Measurements from ENCODE around the gene NKAIN2. TPM values are rescaled to one million over a fixed set of nuclear protein-coding genes. Genes with fewer than 3 reads are reported as not detected.

Gene NKAIN2
- total and polyA plus RNA-seq, 9 of the 15 experiments (the other 6 are each of a cell fraction or from before 2014, with no cell fraction given): not detected

GRCh38 chr6:124676033-124676432 is 872.4 kb downstream of the NKAIN2 start:
- Histone ChIP-seq H3K36me3 (ENCODE audit: control insufficient read depth, insufficient read depth, low read length) (no peaks in the 10 kb centered on the region), H3K4me1 (replicated peaks in 1 of 2; ENCODE audit: control insufficient read depth in 2 of 2, insufficient read depth in 2 of 2, low read length in 2 of 2) (no peaks in the 10 kb centered on the region), H4K20me1 (replicated peaks; ENCODE audit: control insufficient read depth, insufficient read depth, low read length) (no peaks in the 10 kb centered on the region), H3K9me1 (ENCODE audit: control insufficient read depth, insufficient read depth, low read length) (no peaks in the 10 kb centered on the region), H2AFZ (ENCODE audit: low read depth, low read length) (no peak overlapping the region), H3K4me3 (no peak overlapping the region), H3K4me2 (ENCODE audit: insufficient read depth, low read length) (no peak overlapping the region), H3K79me2 (ENCODE audit: control insufficient read depth, insufficient read depth, low read length) (no peaks in the 10 kb centered on the region), H3K27me3 (ENCODE audit: control insufficient read depth in 2 of 2, insufficient read depth in 2 of 2, low read length in 2 of 2) (no peaks in the 10 kb centered on the region), H3K27ac (ENCODE audit: extremely low read depth, low read depth, low read length) (no peak overlapping the region), H3K9ac (ENCODE audit: insufficient read depth in 1 of 2, low read depth in 2 of 2, low read length in 2 of 2) (no peak overlapping the region), H3K9me3 (replicated peaks; ENCODE audit: control insufficient read depth, insufficient read depth, low read depth, low read length) (no peaks in the 10 kb centered on the region; the same call in 1 of the 2 replicates)
- in situ Hi-C loops (cut with MboI): no loop called here
- 1% methylated on average over 3 of the region's 3 CpGs for WGBS (ENCODE audit: insufficient coverage, low coverage, missing lambda C conversion rate)
- POLR2A ChIA-PET: interaction anchor here (0.6 kb wide), 1 partner anchor 25 kb away, joined by 3 read pairs; no protein-coding TSS in a partner anchor
- BruUV-seq (replicated peaks): no TSS peak
- intact Hi-C loops (cut with micrococcal nuclease): no loop called here
- no peak for DNase-seq (ENCODE audit: extremely low read depth in 1 of 4, low spot score in 3 of 4)
- no peak for TF ChIP-seq TRIM25 (IDR thresholded peaks at IDR 0.05; ENCODE audit: borderline replicate concordance)
- TF ChIP-seq, protein P1, sequence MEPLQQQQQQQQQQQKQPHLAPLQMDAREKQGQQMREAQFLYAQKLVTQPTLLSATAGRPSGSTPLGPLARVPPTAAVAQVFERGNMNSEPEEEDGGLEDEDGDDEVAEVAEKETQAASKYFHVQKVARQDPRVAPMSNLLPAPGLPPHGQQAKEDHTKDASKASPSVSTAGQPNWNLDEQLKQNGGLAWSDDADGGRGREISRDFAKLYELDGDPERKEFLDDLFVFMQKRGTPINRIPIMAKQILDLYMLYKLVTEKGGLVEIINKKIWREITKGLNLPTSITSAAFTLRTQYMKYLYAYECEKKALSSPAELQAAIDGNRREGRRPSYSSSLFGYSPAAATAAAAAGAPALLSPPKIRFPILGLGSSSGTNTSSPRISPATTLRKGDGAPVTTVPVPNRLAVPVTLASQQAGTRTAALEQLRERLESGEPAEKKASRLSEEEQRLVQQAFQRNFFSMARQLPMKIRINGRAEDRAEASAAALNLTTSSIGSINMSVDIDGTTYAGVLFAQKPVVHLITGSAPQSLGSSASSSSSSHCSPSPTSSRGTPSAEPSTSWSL (CRISPR knock-in tag; IDR thresholded peaks at IDR 0.05; ENCODE audit: borderline replicate concordance): no peak
- no peak for TF ChIP-seq EZH2 (IDR thresholded peaks at IDR 0.05; ENCODE audit: borderline replicate concordance, low read depth, low read length)
- TF ChIP-seq NELFE (IDR thresholded peaks at IDR 0.05; ENCODE audit: insufficient read depth, insufficient read length): no peak
- TF ChIP-seq PCBP1 (IDR thresholded peaks at IDR 0.05; ENCODE audit: low read depth, low read length, poor library complexity, severe bottlenecking): no peak
- TF ChIP-seq RFX1 (IDR thresholded peaks at IDR 0.05): no peak
- no peak for TF ChIP-seq PHF8 (IDR thresholded peaks at IDR 0.05; ENCODE audit: borderline replicate concordance, low read length)
- TF ChIP-seq FOXJ2 (tag; IDR thresholded peaks at IDR 0.05): no peak
- TF ChIP-seq HDAC1 (IDR thresholded peaks at IDR 0.05): no peak
- TF ChIP-seq ATF2 (CRISPR knock-in tag; IDR thresholded peaks at IDR 0.05): no peak
- TF ChIP-seq, protein P2, sequence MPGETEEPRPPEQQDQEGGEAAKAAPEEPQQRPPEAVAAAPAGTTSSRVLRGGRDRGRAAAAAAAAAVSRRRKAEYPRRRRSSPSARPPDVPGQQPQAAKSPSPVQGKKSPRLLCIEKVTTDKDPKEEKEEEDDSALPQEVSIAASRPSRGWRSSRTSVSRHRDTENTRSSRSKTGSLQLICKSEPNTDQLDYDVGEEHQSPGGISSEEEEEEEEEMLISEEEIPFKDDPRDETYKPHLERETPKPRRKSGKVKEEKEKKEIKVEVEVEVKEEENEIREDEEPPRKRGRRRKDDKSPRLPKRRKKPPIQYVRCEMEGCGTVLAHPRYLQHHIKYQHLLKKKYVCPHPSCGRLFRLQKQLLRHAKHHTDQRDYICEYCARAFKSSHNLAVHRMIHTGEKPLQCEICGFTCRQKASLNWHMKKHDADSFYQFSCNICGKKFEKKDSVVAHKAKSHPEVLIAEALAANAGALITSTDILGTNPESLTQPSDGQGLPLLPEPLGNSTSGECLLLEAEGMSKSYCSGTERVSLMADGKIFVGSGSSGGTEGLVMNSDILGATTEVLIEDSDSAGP (CRISPR knock-in tag; IDR thresholded peaks at IDR 0.05): no peak
- no peak for TF ChIP-seq CBFA2T2 (conservative IDR thresholded peaks at IDR 0.05)
- no peak for TF ChIP-seq RBM14 (IDR thresholded peaks at IDR 0.05; ENCODE audit: borderline replicate concordance, insufficient read depth, low read depth, low read length)
- no peak for ATAC-seq
- no peak for FAIRE-seq
- CTCF ChIA-PET (ENCODE audit: low intra/inter-chr PET ratio): no interaction called here
